ENCODE results near the gene POU2F1.

- TF ChIP-seq CTCF (IDR thresholded peaks at IDR 0.05) (no peak), POLR2A (IDR thresholded peaks at IDR 0.05) (no peak), EP300 (IDR thresholded peaks at IDR 0.05) (no peak), POLR2AphosphoS5 (IDR thresholded peaks at IDR 0.05) (no peak)
Observed at GRCh38 chr1:167278497-167278896, 57.8 kb downstream of the POU2F1 start.

All from upper lobe of left lung (tissue), 4 donors.